GM23338 (cell line): ENCODE data around the gene IL17A.

ENCODE experiments used
- CREB1 ChIP-seq: fragments of 250-450 bp; sonication (Bioruptor Pico); IDR thresholded peaks from 2 replicates; pipeline ENCODE4 v1.5.0; 2020; ENCODE audit warnings: low read depth, mild to moderate bottlenecking, moderate library complexity
- EZH2 ChIP-seq: fragments of 200-600 bp; sonication (generic); IDR thresholded peaks from one replicate; pipeline ENCODE4 v1.8.0; 2017; ENCODE audit warnings: antibody characterized with exemption, mild to moderate bottlenecking, low read depth; ENCODE audit not compliant: unreplicated experiment
- POLR2AphosphoS5 ChIP-seq: IDR thresholded peaks from 2 replicates; pipeline ENCODE4 v1.6.1; 2016; ENCODE audit warnings: antibody characterized with exemption, low read depth
- ZNF114 ChIP-seq: fragments of 250-450 bp; sonication (Bioruptor Pico); IDR thresholded peaks from 2 replicates; pipeline ENCODE4 v1.5.0; 2020; ENCODE audit warnings: mild to moderate bottlenecking, moderate library complexity
- TF ChIP-seq, protein P1 (sequence below), 2 experiments: fragments of 200-600 bp in 1 of 2; sonication (generic) in 1 of 2; conservative IDR thresholded peaks; 2 replicates each; pipeline versions ENCODE4 v1.5.1 to v1.6.1; 2016 to 2017; ENCODE audit warnings: antibody characterized with exemption in 2 of 2, low read depth in 2 of 2, mild to moderate bottlenecking in 2 of 2, moderate library complexity in 1 of 2
- TF ChIP-seq, protein P2 (sequence below): IDR thresholded peaks from one replicate; pipeline ENCODE4 v1.6.1; 2018; ENCODE audit warnings: antibody characterized with exemption; ENCODE audit not compliant: unreplicated experiment

DNA sequence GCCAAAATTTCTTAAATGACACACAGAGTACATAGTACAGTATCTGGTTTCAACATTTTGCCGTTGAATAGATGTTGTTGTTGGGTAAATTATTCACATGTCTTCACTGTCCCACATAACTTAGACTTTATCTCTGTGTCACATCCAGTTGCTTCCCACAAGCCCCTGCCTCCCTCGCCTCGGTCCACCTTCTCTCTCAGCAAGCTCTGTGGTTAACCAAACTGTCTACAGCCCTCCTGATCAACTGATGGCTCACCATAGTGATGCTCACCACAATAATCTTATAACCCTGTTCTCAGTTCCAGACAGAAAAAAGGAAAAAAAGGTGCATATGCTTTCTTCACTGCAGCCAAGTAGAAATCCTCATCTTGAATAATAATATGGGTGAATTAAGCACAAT, 35.1 kb downstream of the IL17A start:
- TF ChIP-seq, protein P1, sequence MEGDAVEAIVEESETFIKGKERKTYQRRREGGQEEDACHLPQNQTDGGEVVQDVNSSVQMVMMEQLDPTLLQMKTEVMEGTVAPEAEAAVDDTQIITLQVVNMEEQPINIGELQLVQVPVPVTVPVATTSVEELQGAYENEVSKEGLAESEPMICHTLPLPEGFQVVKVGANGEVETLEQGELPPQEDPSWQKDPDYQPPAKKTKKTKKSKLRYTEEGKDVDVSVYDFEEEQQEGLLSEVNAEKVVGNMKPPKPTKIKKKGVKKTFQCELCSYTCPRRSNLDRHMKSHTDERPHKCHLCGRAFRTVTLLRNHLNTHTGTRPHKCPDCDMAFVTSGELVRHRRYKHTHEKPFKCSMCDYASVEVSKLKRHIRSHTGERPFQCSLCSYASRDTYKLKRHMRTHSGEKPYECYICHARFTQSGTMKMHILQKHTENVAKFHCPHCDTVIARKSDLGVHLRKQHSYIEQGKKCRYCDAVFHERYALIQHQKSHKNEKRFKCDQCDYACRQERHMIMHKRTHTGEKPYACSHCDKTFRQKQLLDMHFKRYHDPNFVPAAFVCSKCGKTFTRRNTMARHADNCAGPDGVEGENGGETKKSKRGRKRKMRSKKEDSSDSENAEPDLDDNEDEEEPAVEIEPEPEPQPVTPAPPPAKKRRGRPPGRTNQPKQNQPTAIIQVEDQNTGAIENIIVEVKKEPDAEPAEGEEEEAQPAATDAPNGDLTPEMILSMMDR (conservative IDR thresholded peaks at IDR 0.05; ENCODE audit: low read depth in 2 of 2), result no peak
- no peak for TF ChIP-seq EZH2
- TF ChIP-seq POLR2AphosphoS5, result no peak
- TF ChIP-seq, protein P2, sequence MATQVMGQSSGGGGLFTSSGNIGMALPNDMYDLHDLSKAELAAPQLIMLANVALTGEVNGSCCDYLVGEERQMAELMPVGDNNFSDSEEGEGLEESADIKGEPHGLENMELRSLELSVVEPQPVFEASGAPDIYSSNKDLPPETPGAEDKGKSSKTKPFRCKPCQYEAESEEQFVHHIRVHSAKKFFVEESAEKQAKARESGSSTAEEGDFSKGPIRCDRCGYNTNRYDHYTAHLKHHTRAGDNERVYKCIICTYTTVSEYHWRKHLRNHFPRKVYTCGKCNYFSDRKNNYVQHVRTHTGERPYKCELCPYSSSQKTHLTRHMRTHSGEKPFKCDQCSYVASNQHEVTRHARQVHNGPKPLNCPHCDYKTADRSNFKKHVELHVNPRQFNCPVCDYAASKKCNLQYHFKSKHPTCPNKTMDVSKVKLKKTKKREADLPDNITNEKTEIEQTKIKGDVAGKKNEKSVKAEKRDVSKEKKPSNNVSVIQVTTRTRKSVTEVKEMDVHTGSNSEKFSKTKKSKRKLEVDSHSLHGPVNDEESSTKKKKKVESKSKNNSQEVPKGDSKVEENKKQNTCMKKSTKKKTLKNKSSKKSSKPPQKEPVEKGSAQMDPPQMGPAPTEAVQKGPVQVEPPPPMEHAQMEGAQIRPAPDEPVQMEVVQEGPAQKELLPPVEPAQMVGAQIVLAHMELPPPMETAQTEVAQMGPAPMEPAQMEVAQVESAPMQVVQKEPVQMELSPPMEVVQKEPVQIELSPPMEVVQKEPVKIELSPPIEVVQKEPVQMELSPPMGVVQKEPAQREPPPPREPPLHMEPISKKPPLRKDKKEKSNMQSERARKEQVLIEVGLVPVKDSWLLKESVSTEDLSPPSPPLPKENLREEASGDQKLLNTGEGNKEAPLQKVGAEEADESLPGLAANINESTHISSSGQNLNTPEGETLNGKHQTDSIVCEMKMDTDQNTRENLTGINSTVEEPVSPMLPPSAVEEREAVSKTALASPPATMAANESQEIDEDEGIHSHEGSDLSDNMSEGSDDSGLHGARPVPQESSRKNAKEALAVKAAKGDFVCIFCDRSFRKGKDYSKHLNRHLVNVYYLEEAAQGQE, result no peak
- no peak for TF ChIP-seq ZNF114 (CRISPR knock-in tag)
- TF ChIP-seq CREB1 (CRISPR knock-in tag), result no peak
